Measurements from ENCODE around the gene SYMPK. TPM values are rescaled to one million over a fixed set of nuclear protein-coding genes. Genes with fewer than 3 reads are reported as not detected.
A peak's percentile ranks its signal among the peaks of the same experiment; 100 is the strongest.

SYMPK gene
- total and polyA plus RNA-seq, 10 donors, result 56.3 to 148 (median 75.9) TPM

DNA sequence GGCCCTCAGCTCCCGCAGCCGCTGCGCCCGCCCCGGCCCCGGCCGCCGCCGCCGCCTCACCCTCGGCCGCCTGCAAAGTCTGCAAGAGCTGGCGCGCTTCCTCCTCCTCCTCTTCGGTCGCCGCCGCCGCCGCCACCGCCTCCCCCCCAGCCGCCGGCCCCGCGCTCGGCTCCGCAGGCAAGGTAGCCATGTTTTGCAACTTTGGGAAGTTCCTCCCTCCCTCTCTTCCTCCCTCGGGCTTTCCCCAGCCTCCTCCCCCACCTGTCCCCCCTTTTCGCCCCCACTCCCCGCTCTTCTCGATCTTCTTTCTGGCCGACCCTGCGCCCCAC is 94.3 kb downstream of the SYMPK start:
- H3K36me3 ChIP-seq, result peaks cover 0 to 9% (median 0%) of the 10 kb centered on the region in 6 donors
- peak overlapping the region; percentile 67 to 90 (median 88) for H3K27ac ChIP-seq
- H3K4me3 ChIP-seq, result peak overlapping the region; percentile 49 to 86 (median 80)
- H3K4me1 ChIP-seq, result peaks cover 3 to 75% (median 46%) of the 10 kb centered on the region in 6 donors
- peak; percentile 89 for DNase-seq
- intact Hi-C loops (cut with DNase I; ENCODE audit: low total_unique reads), result no loop called here
- no peaks in the 10 kb centered on the region for H3K9me3 ChIP-seq
- TF ChIP-seq POLR2AphosphoS5 (IDR thresholded peaks at IDR 0.05) (no peak), POLR2A (IDR thresholded peaks at IDR 0.05) (no peak)
- TF ChIP-seq, protein P1, sequence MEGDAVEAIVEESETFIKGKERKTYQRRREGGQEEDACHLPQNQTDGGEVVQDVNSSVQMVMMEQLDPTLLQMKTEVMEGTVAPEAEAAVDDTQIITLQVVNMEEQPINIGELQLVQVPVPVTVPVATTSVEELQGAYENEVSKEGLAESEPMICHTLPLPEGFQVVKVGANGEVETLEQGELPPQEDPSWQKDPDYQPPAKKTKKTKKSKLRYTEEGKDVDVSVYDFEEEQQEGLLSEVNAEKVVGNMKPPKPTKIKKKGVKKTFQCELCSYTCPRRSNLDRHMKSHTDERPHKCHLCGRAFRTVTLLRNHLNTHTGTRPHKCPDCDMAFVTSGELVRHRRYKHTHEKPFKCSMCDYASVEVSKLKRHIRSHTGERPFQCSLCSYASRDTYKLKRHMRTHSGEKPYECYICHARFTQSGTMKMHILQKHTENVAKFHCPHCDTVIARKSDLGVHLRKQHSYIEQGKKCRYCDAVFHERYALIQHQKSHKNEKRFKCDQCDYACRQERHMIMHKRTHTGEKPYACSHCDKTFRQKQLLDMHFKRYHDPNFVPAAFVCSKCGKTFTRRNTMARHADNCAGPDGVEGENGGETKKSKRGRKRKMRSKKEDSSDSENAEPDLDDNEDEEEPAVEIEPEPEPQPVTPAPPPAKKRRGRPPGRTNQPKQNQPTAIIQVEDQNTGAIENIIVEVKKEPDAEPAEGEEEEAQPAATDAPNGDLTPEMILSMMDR (IDR thresholded peaks at IDR 0.05 in 8 of 11, conservative IDR thresholded peaks at IDR 0.05 in 3 of 11), result no peak
- peaks cover 0 to 88% (median 11%) of the 10 kb centered on the region in 7 donors for H3K27me3 ChIP-seq (replicated peaks in 1 of 7)
- 0 to 1% (median 0%) methylated on average over 18 to 33 of the region's 33 CpGs for WGBS, 5 donors

DNA sequence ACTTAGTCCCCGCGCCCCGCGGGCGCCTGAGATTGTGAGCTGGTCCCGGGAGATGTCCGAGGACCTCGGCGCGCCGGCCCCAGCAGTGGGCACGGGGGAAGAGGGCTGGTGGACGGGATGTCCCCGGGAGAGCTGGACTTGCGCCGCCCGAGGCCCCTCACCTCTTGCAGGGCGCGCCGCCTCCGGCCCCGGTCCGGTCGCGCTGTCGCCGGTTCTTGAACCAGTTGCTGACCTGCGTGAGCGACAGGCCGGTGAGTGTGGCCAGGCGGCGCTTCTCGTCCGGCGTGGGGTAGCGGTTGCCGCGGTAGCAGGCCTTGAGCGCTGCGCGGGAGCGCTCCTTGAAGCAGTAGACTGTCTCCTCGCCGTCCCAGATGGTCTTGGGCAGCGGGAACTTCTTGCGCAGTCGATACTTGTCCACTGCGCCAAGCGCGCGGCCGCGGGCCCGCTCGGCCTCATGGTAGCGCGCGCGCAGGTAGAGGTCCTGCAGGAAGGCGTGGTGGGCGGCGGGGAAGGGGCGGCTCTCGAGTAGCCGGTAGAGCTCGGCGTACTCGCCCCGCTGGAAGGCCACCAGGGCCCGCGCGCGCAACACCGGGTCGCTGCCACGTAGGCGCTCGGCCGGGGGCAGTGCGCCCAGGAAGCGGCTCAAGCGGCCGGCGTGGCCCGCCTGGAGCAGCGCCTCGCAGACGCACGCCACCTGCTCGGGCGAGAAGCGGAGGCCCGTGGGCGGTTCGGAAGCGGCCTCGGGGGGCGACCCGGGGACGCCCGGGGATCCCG is 94.9 kb downstream of the SYMPK start:
- intact Hi-C loops (cut with DNase I; ENCODE audit: low total_unique reads), result no loop called here
- peak; percentile 86 for DNase-seq
- peaks cover 3 to 75% (median 46%) of the 10 kb centered on the region in 6 donors for H3K4me1 ChIP-seq
- TF ChIP-seq, protein P1 (IDR thresholded peaks at IDR 0.05 in 8 of 11, conservative IDR thresholded peaks at IDR 0.05 in 3 of 11), result no peak
- peak; percentile 8 to 59 (median 52) for TF ChIP-seq POLR2AphosphoS5 (IDR thresholded peaks at IDR 0.05)
- peak overlapping the region; percentile 49 to 86 (median 80) for H3K4me3 ChIP-seq
- WGBS, 5 donors, result 2 to 4% (median 2%) methylated on average over 22 to 102 of the region's 102 CpGs
- H3K9me3 ChIP-seq, result no peaks in the 10 kb centered on the region
- H3K36me3 ChIP-seq, result peaks cover 0 to 7% (median 0%) of the 10 kb centered on the region in 6 donors
- peaks cover 0 to 92% (median 11%) of the 10 kb centered on the region in 7 donors for H3K27me3 ChIP-seq (replicated peaks in 1 of 7)
- H3K27ac ChIP-seq, result peak overlapping the region; percentile 67 to 90 (median 88)

DNA sequence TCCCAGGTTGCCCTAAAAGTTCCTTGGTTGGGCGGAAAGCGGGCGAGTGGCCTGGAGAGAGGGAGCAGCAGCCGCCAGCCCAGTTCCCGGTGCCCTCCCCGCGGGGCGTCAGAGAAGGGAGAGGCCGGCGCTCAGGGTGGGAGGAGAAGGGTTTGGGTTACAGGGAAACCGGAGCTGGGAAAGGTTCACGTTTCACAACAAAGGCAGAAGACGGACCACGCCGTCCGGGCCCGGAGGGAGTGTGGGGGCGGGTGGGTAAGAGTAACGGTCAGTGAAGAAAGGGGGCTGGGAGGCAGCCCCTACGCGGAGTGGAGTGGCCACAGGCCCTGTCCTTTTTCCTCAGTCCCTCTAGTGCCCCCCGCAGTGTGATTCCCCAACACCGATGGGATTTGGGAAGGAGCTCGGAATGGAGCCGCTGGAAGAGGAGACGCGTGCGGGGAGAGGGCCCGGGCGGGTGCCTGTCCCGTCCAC is 95.5 kb downstream of the SYMPK start:
- Histone ChIP-seq H3K4me3 (peak overlapping the region; percentile 49 to 86 (median 80)), H3K9me3 (no peaks in the 10 kb centered on the region), H3K36me3 (peaks cover 0 to 1% (median 0%) of the 10 kb centered on the region in 6 donors), H3K27me3 (replicated peaks in 1 of 7) (peaks cover 0 to 90% (median 11%) of the 10 kb centered on the region in 7 donors), H3K4me1 (peaks cover 3 to 75% (median 46%) of the 10 kb centered on the region in 6 donors), H3K27ac (peak overlapping the region; percentile 67 to 90 (median 88))
- DNase-seq, result no peak
- intact Hi-C loops (cut with DNase I; ENCODE audit: low total_unique reads), result no loop called here
- WGBS, 5 donors, result 27 to 43% (median 35%) methylated on average over 27 to 31 of the region's 31 CpGs
- TF ChIP-seq POLR2AphosphoS5 (IDR thresholded peaks at IDR 0.05), result peak; percentile 40 to 69 (median 59)
- TF ChIP-seq, protein P1 (IDR thresholded peaks at IDR 0.05 in 8 of 11, conservative IDR thresholded peaks at IDR 0.05 in 3 of 11), result no peak
- TF ChIP-seq POLR2A (IDR thresholded peaks at IDR 0.05), result peak in 1 of 3 donors; percentile 10

DNA sequence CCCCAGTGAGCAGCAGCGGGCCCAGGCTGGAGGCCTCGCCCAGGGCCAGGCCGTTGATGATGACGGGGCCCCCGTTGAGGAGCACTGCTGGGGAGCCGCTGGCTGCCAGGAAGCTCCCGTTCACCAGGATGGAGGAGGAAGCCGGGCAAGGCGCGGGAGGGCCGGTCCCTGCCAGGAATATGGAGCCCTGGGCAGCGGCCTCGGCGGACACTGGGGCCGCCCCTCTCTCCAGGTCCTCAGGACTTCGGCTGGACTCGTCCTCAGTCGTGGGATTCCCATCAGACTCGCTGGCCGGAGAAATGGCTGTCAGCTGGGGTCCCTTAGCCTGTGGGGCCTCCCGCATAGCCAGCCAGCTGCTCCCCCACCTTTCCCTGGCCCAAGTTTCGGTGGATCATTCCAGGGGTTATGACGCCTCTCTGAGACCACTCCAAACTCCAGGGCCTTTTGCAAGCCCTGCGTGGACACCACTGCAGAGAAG is 96.0 kb downstream of the SYMPK start:
- intact Hi-C loops (cut with DNase I; ENCODE audit: low total_unique reads), result no loop called here
- Histone ChIP-seq H3K4me3 (peak overlapping the region; percentile 49 to 86 (median 80)), H3K9me3 (no peaks in the 10 kb centered on the region), H3K27me3 (replicated peaks in 1 of 7) (peaks cover 0 to 88% (median 11%) of the 10 kb centered on the region in 7 donors), H3K4me1 (peaks cover 3 to 75% (median 46%) of the 10 kb centered on the region in 6 donors), H3K36me3 (no peaks in the 10 kb centered on the region), H3K27ac (peak overlapping the region in 7 of 8 donors; percentile 87 to 90 (median 88))
- WGBS, 5 donors, result 57 to 70% (median 64%) methylated on average over 14 to 24 of the region's 24 CpGs
- TF ChIP-seq POLR2AphosphoS5 (IDR thresholded peaks at IDR 0.05) (no peak), POLR2A (IDR thresholded peaks at IDR 0.05) (no peak)
- TF ChIP-seq, protein P1 (IDR thresholded peaks at IDR 0.05 in 8 of 11, conservative IDR thresholded peaks at IDR 0.05 in 3 of 11), result no peak
- no peak for DNase-seq

All from spleen (tissue), 11 donors.